ENCODE data around the gene CSRNP2. TPM values are rescaled to one million over a fixed set of nuclear protein-coding genes. Genes with fewer than 3 reads are reported as not detected.
"Not testable (repeated sequence)": the region's sequence is repeated elsewhere in the genome, so short reads cannot be mapped to it uniquely, and the experiment has no call there.

Gene CSRNP2
- total RNA-seq, 4 donors from 2014 or later = 16.5 to 23.3 (median 20.3) TPM

DNA sequence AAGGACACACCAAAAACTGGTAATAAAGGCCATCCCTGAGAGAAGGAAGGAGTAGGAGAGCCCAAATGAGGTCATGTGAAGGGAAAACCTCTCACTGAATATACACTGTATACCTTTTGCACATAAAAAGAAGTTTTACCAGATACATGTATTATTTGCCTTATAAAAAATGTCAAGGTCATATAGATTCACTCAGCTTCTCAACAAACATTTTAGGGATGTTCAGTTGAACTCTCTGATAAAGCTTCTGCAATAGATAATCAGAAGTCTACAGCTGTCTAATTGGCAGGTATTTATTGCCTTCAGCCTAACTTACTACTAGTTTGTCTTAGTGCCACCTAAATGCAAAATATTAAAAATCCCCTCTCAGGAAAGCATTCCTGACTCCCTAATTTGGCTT lies 65.9 kb downstream of the CSRNP2 start:
- TF ChIP-seq EP300 (IDR thresholded peaks at IDR 0.05) = no peak
- TF ChIP-seq POLR2A (IDR thresholded peaks at IDR 0.05) = no peak
- TF ChIP-seq POLR2AphosphoS5 (IDR thresholded peaks at IDR 0.05) = no peak
- TF ChIP-seq, protein P1, sequence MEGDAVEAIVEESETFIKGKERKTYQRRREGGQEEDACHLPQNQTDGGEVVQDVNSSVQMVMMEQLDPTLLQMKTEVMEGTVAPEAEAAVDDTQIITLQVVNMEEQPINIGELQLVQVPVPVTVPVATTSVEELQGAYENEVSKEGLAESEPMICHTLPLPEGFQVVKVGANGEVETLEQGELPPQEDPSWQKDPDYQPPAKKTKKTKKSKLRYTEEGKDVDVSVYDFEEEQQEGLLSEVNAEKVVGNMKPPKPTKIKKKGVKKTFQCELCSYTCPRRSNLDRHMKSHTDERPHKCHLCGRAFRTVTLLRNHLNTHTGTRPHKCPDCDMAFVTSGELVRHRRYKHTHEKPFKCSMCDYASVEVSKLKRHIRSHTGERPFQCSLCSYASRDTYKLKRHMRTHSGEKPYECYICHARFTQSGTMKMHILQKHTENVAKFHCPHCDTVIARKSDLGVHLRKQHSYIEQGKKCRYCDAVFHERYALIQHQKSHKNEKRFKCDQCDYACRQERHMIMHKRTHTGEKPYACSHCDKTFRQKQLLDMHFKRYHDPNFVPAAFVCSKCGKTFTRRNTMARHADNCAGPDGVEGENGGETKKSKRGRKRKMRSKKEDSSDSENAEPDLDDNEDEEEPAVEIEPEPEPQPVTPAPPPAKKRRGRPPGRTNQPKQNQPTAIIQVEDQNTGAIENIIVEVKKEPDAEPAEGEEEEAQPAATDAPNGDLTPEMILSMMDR (IDR thresholded peaks at IDR 0.05) = no peak

DNA sequence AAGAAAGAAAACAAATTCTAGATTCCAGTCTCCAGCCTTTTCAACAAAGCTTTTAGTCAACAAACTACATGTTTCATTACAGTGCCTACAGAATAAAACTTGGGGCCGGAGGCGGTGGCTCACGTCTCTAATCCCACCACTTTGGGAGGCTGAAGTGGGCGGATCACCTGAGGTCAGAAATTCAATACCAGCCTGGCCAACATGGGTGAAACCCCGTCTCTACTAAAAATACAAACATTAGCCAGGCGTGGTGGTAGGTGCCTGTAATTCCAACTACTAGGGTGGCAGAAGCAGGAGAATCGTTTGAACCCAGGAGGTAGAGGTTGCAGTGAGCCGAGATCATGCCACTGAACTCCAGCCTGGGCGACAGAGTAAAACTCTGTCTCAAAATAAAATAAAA lies 68.9 kb downstream of the CSRNP2 start:
- WGBS = 94% methylated on average over 9 of the region's 9 CpGs
- not testable (repeated sequence) for DNase-seq (ENCODE audit: low spot score in 2 of 2); H3K9me3 ChIP-seq; H3K27me3 ChIP-seq; H3K36me3 ChIP-seq; H3K4me3 ChIP-seq; H3K27ac ChIP-seq
- H3K4me1 ChIP-seq = peaks cover 26% of the 10 kb centered on the region

More for the DNA sequence above, 65.9 kb downstream of the CSRNP2 start:
- Histone ChIP-seq H3K27me3 (no peaks in the 10 kb centered on the region), H3K36me3 (no peaks in the 10 kb centered on the region), H3K4me3 (no peak overlapping the region), H3K4me1 (peaks cover 15% of the 10 kb centered on the region), H3K9me3 (no peaks in the 10 kb centered on the region), H3K27ac (no peak overlapping the region)
- DNase-seq (ENCODE audit: low spot score in 2 of 2) = no peak

DNA sequence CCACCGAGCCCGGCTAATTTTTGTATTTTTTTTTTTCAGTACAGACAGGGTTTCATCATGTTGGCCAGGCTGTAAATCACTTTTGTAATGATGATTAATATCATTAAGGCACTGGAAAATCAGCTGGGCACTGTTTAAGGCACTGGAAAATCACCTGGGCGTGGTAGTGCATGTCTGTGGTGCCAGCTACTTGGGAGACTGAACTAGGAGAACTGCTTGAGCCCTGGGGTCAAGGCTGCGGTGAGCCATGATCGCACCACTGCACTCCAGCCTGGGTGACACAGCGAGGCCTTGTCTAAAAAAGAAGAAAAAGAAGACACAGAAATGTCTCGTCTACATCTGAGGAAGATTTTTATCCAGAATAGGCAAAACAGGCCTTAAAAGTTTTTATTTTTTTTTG lies 70.0 kb downstream of the CSRNP2 start:
- WGBS = 73% methylated on average over 7 of the region's 7 CpGs
- H3K36me3 ChIP-seq = no peaks in the 10 kb centered on the region
- TF ChIP-seq, protein P1 (IDR thresholded peaks at IDR 0.05) = no peak
- no peak for TF ChIP-seq POLR2AphosphoS5 (IDR thresholded peaks at IDR 0.05)
- no peak for TF ChIP-seq POLR2A (IDR thresholded peaks at IDR 0.05)
- TF ChIP-seq EP300 (IDR thresholded peaks at IDR 0.05) = no peak
- no peak overlapping the region for H3K4me3 ChIP-seq
- no peak for DNase-seq (ENCODE audit: low spot score in 2 of 2)
- H3K9me3 ChIP-seq = no peaks in the 10 kb centered on the region
- H3K4me1 ChIP-seq = peaks cover 28% of the 10 kb centered on the region
- H3K27me3 ChIP-seq = no peaks in the 10 kb centered on the region
- no peak overlapping the region for H3K27ac ChIP-seq

DNA sequence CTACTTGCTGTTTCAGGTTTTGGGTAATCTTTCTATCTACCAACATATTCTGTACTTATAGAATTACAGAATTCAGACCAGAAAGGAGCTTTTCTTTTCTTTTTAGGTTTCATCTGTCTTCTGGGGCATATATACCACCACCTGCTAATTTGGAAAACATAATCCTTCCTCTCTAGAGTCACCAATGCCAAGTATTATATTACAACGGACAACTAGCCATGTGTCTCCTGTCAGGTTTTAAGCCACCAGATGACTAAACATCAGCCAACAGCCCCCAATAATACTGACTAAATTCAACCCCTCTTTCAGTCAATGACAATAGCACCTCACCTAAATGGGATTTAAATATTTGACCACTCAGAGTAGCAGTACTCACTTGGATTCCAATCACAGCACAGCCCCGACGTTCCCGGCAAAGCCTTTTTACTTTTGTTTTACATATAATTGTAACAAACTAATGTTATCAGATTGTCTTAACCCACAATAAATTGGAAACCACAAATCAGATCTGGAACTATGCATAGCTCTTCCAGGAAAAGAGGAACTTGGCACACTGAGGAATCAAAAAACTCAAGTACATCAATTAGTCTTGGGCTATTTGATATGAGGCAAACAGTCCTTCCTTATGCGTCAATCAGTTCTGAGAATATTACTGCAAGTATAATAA lies 70.7 kb downstream of the CSRNP2 start:
- no peak overlapping the region for H3K27ac ChIP-seq
- H3K27me3 ChIP-seq = no peaks in the 10 kb centered on the region
- H3K4me1 ChIP-seq = peaks cover 28% of the 10 kb centered on the region
- no peak for TF ChIP-seq POLR2AphosphoS5 (IDR thresholded peaks at IDR 0.05)
- no peaks in the 10 kb centered on the region for H3K9me3 ChIP-seq
- no peak overlapping the region for H3K4me3 ChIP-seq
- no peak for DNase-seq (ENCODE audit: low spot score in 2 of 2)
- H3K36me3 ChIP-seq = peaks cover 7% of the 10 kb centered on the region
- WGBS = 58% methylated on average over 5 of the region's 5 CpGs

DNA sequence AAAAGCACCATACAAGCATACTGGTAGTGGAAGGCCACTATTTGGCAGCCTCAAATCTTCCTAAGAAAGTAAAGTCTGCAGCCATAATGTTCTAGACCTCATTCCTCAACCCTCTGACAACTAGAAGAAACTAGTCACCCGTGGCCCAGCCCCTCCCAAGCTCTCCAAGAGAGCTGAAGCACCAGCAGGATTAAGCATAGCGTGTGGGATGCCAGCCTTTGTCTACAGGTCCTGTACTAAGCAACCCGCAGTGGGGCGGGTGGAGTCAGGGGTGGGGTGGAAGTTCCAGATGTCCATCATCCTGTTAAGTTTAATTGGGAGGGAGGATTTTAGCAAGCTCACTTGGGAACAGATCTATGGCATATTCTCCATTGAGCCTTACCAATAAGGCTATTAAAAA lies 71.4 kb downstream of the CSRNP2 start:
- peaks cover 28% of the 10 kb centered on the region for H3K4me1 ChIP-seq
- no peaks in the 10 kb centered on the region for H3K9me3 ChIP-seq
- TF ChIP-seq EP300 (IDR thresholded peaks at IDR 0.05) (no peak), POLR2AphosphoS5 (IDR thresholded peaks at IDR 0.05) (no peak), POLR2A (IDR thresholded peaks at IDR 0.05) (no peak)
- TF ChIP-seq, protein P1 (IDR thresholded peaks at IDR 0.05) = no peak
- H3K4me3 ChIP-seq = no peak overlapping the region
- no peak for DNase-seq (ENCODE audit: low spot score in 2 of 2)
- 44% methylated on average over 4 of the region's 4 CpGs for WGBS
- peaks cover 14% of the 10 kb centered on the region for H3K36me3 ChIP-seq
- no peaks in the 10 kb centered on the region for H3K27me3 ChIP-seq
- H3K27ac ChIP-seq = no peak overlapping the region

Other genes with a start within 250 kb of the CSRNP2 start
- gene TMPRSS12, start 240.7 kb downstream of the CSRNP2 start, total RNA-seq = under 1 TPM in 1 of 4 donors, not detected in 3; 0.34 TPM
- not detected for gene HIGD1C, start 131.1 kb downstream of the CSRNP2 start, total RNA-seq
- gene SLC11A2, start 57.2 kb downstream of the CSRNP2 start, total RNA-seq = 100 to 1,000 TPM in 1 of 4 donors, 10 to 100 TPM in 3; 39.0 to 108 (median 60.2) TPM
- 10 to 100 TPM; 38.5 to 93.2 (median 72.3) TPM for gene LETMD1, start 35.3 kb downstream of the CSRNP2 start, total RNA-seq
- 10 to 100 TPM; 15.0 to 24.2 (median 18.8) TPM for gene TFCP2, start 89.5 kb upstream of the CSRNP2 start, total RNA-seq
- gene POU6F1, start 134.5 kb upstream of the CSRNP2 start, total RNA-seq = 10 to 100 TPM in 2 of 4 donors, 1 to 10 TPM in 2; 9.4 to 36.5 (median 13.6) TPM
- gene DAZAP2, start 155.2 kb upstream of the CSRNP2 start, total RNA-seq = 100 to 1,000 TPM; 232 to 396 (median 260) TPM
- gene SMAGP, start 186.8 kb upstream of the CSRNP2 start, total RNA-seq = 10 to 100 TPM; 31.6 to 68.7 (median 46.8) TPM
- 1 to 10 TPM in 2 of 4 donors, under 1 TPM in 2; 0.68 to 1.9 (median 1.3) TPM for gene BIN2, start 240.6 kb upstream of the CSRNP2 start, total RNA-seq